Endothelial cell of umbilical vein (primary cell): ENCODE data around the gene VPREB3. TPM values are rescaled to one million over a fixed set of nuclear protein-coding genes. Genes with fewer than 3 reads are reported as not detected.

Source experiments
- BruUV-seq: library from RNA; stranded (reverse); fragments of 400-500 nt; replicated peaks from 2 replicates; lab custom pipeline; 2021; lab: Mats Ljungman, UMichigan
- CTCF ChIA-PET: fragments of 300-600, 350-600 bp; sonication (Branson Sonifier 250); formaldehyde crosslinking; loops from one replicate; lab custom pipeline; 2021; ENCODE audit warnings: antibody characterized with exemption, inconsistent platforms; lab: Charles Lee
- POLR2A ChIA-PET: fragments of 300-600, 350-600 bp; sonication (Branson Sonifier 250); formaldehyde crosslinking; loops from one replicate; lab custom pipeline; 2021; ENCODE audit warnings: antibody characterized with exemption, inconsistent platforms; lab: Charles Lee
- DNase-seq: peaks from one replicate; pipeline ENCODE4 v3.0.0-alpha.2; 2011; ENCODE audit warnings: low read depth, low spot score
- FAIRE-seq: peaks from 2 replicates; lab custom pipeline; 2011; peaks lifted over from hg19 to GRCh38; lab: Jason Lieb, UNC
- H2AFZ ChIP-seq: 2 replicates; pipeline ENCODE4 v1.6.0; 2012; ENCODE audit warnings: low read depth, low read length, control low read depth, inconsistent platforms
- H3K27ac ChIP-seq: 2 replicates; pipeline ENCODE4 v1.5.1; 2011; ENCODE audit warnings: low read depth, mild to moderate bottlenecking, control low read depth, low read length, moderate library complexity; ENCODE audit not compliant: insufficient read depth
- H3K27me3 ChIP-seq, 2 experiments: 2 replicates each; pipeline versions ENCODE4 v1.6.0 to v1.6.1; 2011; ENCODE audit warnings: low read length in 2 of 2, mixed read lengths in 1 of 2; ENCODE audit not compliant: control insufficient read depth in 2 of 2, insufficient read depth in 2 of 2
- H3K36me3 ChIP-seq, 2 experiments: 2 replicates in 1 of 2; 3 replicates in 1 of 2; pipeline ENCODE4 v1.5.1; 2011; ENCODE audit warnings: low read length in 2 of 2, mild to moderate bottlenecking in 1 of 2, moderate library complexity in 1 of 2; ENCODE audit not compliant: control insufficient read depth in 2 of 2, insufficient read depth in 2 of 2; ENCODE audit errors: extremely low read depth in 1 of 2
- H3K4me1 ChIP-seq: 3 replicates; pipeline ENCODE4 v1.5.1; 2011; ENCODE audit warnings: mild to moderate bottlenecking, low read length; ENCODE audit not compliant: control insufficient read depth, insufficient read depth; ENCODE audit errors: extremely low read depth
- H3K4me2 ChIP-seq: 2 replicates; pipeline ENCODE4 v1.6.1; 2011; ENCODE audit warnings: low read length, control low read depth, mixed read lengths; ENCODE audit not compliant: insufficient read depth
- H3K4me3 ChIP-seq, 3 experiments: fragments of 200-600 bp in 1 of 3; sonication (generic), shearing (Covaris generic) in 1 of 3; replicated peaks in 1 of 3; 2 replicates each; pipeline ENCODE4 v1.5.1; 2011 to 2016; ENCODE audit warnings: control low read depth in 3 of 3, low read length in 3 of 3, mild to moderate bottlenecking in 2 of 3, inconsistent platforms in 1 of 3, low read depth in 1 of 3, moderate library complexity in 1 of 3; ENCODE audit not compliant: insufficient read depth in 1 of 3
- H3K79me2 ChIP-seq: 2 replicates; pipeline ENCODE4 v1.6.0; 2012; ENCODE audit warnings: low read length, inconsistent platforms; ENCODE audit not compliant: control insufficient read depth, insufficient read depth
- H3K9ac ChIP-seq: replicated peaks from 2 replicates; pipeline ENCODE3; 2011; ENCODE audit warnings: low read length, control low read depth; ENCODE audit not compliant: insufficient read depth; ENCODE audit errors: extremely low read depth
- H3K9me1 ChIP-seq: replicated peaks from 3 replicates; pipeline ENCODE4 v1.6.0; 2011; ENCODE audit warnings: mild to moderate bottlenecking, low read length; ENCODE audit not compliant: control insufficient read depth, insufficient read depth; ENCODE audit errors: extremely low read depth
- H3K9me3 ChIP-seq: replicated peaks from 2 replicates; pipeline ENCODE4 v1.5.1; 2012; ENCODE audit warnings: low read length, inconsistent platforms; ENCODE audit not compliant: control insufficient read depth, insufficient read depth
- H4K20me1 ChIP-seq: replicated peaks from 2 replicates; pipeline ENCODE3; 2011; ENCODE audit warnings: mild to moderate bottlenecking, low read length; ENCODE audit not compliant: control insufficient read depth, insufficient read depth; ENCODE audit errors: extremely low read depth
- CTCF ChIP-seq, 2 donors: IDR thresholded peaks; 1 replicate in 1 of 2; 2 replicates in 1 of 2; pipeline ENCODE4 v1.5.1; 2011; ENCODE audit warnings: low read length in 2 of 2, mild to moderate bottlenecking in 2 of 2, moderate library complexity in 2 of 2, control low read depth in 1 of 2, inconsistent platforms in 1 of 2, low read depth in 1 of 2; ENCODE audit not compliant: insufficient read depth in 1 of 2; ENCODE audit errors: extremely low read depth in 1 of 2
- EZH2 ChIP-seq: IDR thresholded peaks from 2 replicates; pipeline ENCODE4 v1.6.1; 2012; ENCODE audit warnings: borderline replicate concordance, low read depth, mild to moderate bottlenecking, moderate library complexity, low read length, inconsistent platforms; ENCODE audit not compliant: severe bottlenecking
- FOS ChIP-seq: IDR thresholded peaks from 2 replicates; pipeline ENCODE4 v1.6.1; 2011; ENCODE audit warnings: mild to moderate bottlenecking, low read length, moderate library complexity, borderline replicate concordance; ENCODE audit not compliant: insufficient read depth
- GATA2 ChIP-seq: IDR thresholded peaks from 2 replicates; pipeline ENCODE4 v1.7.0; 2011; ENCODE audit warnings: low read depth, mild to moderate bottlenecking, moderate library complexity, mixed read lengths, low read length; ENCODE audit not compliant: insufficient read length, insufficient read depth
- JUN ChIP-seq: IDR thresholded peaks from 2 replicates; pipeline ENCODE4 v1.6.1; 2011; ENCODE audit warnings: borderline replicate concordance, low read depth; ENCODE audit not compliant: insufficient read length, insufficient read depth
- MAX ChIP-seq: IDR thresholded peaks from 2 replicates; pipeline ENCODE4 v1.6.1; 2011; ENCODE audit not compliant: insufficient read depth, insufficient read length
- MYC ChIP-seq: IDR thresholded peaks from one replicate; pipeline ENCODE4 v1.6.1; 2011; ENCODE audit warnings: mild to moderate bottlenecking, low read depth, low read length
- POLR2A ChIP-seq: IDR thresholded peaks from 2 replicates; pipeline ENCODE4 v1.6.1; 2012; ENCODE audit warnings: low read depth, mild to moderate bottlenecking, control low read depth, low read length
- POLR2AphosphoS5 ChIP-seq: IDR thresholded peaks from 2 replicates; pipeline ENCODE4 v1.6.1; 2012; ENCODE audit warnings: low read depth, mild to moderate bottlenecking, control low read depth, low read length, moderate library complexity; ENCODE audit not compliant: insufficient read depth
- dilution Hi-C: fragments of 300-500 bp; cut with MboI; formaldehyde crosslinking; loops from one replicate; pipeline ENCODE4 v1.15.0; 2019; ENCODE audit warnings: low sequenced_read_pairs; ENCODE audit not compliant: extremely low pct_ligation_motif_present
- intact Hi-C: fragments of 100-400 bp; cut with micrococcal nuclease; formaldehyde crosslinking; loops from one replicate; pipeline ENCODE4 v1.10.0; 2022
- polyA plus RNA-seq, 4 experiments: library from polyadenylated mRNA; depleted of rRNA in 3 of 4; stranded (reverse) in 3 of 4; unstranded in 1 of 4; fragments of >200 nt; gene quantifications; 2 replicates each; pipeline versions ENCODE4 v1.2.1 to v1.2.3, GENCODE V29; 2011 to 2012; ENCODE audit warnings: missing spikeins in 1 of 4
- total RNA-seq: library from RNA; stranded (reverse); gene quantifications from 2 replicates; pipeline ENCODE4 v1.2.3, GENCODE V29; 2021

VPREB3 gene
- total and polyA plus RNA-seq, 2 donors (not counting 3 experiments of a cell fraction or from before 2014, with no cell fraction given), result not detected

GRCh38 chr22:23764899-23765881 is 11.0 kb upstream of the VPREB3 start:
- Histone ChIP-seq H2AFZ (no peak overlapping the region), H3K27me3 (no peaks in the 10 kb centered on the region), H3K4me3 (no peak overlapping the region), H3K4me2 (no peak overlapping the region), H4K20me1 (no peaks in the 10 kb centered on the region), H3K4me1 (peaks cover 22% of the 10 kb centered on the region), H3K9me1 (no peaks in the 10 kb centered on the region), H3K9me3 (no peaks in the 10 kb centered on the region), H3K27ac (no peak overlapping the region), H3K79me2 (peaks cover 2% of the 10 kb centered on the region), H3K9ac (no peak overlapping the region), H3K36me3 (peaks cover 0 to 3% of the 10 kb centered on the region in 2 experiments)
- intact Hi-C loops (loop anchor here (5.0 kb wide), 1 partner anchor 223 kb away; no protein-coding TSS in a partner anchor), dilution Hi-C loops (no loop called here)
- POLR2A ChIA-PET, result no interaction called here
- DNase-seq, result no peak
- FAIRE-seq, result no peak
- BruUV-seq, result no TSS peak
- TF ChIP-seq EZH2 (no peak), MAX (no peak), GATA2 (no peak), MYC (no peak), FOS (no peak), CTCF (IDR thresholded peaks at IDR 0.05; ENCODE audit: extremely low read depth in 1 of 2, insufficient read depth in 1 of 2, low read depth in 1 of 2, low read length in 2 of 2) (no peak), POLR2AphosphoS5 (no peak), JUN (no peak), POLR2A (no peak)
- CTCF ChIA-PET, result interaction anchor here (0.5 to 4.6 kb wide), 5 partner anchors 10 to 137 kb away, joined by 3 to 63 read pairs (median 4); partner anchors contain the start of gene SLC2A11
